K562 (cell line): ENCODE data around the gene POLR2A. TPM values are rescaled to one million over a fixed set of nuclear protein-coding genes. Genes with fewer than 3 reads are reported as not detected.
A peak's percentile ranks its signal among the peaks of the same experiment; 100 is the strongest.

ENCODE experiments used
- CBFB ChIP-seq: sonication (generic); formaldehyde crosslinking; IDR thresholded peaks from 2 replicates; pipeline ENCODE4 v1.4.0; 2020; ENCODE audit warnings: mild to moderate bottlenecking, missing genetic modification reagents
- DNMT1 ChIP-seq: fragments of 450-650 bp; IDR thresholded peaks from 2 replicates; pipeline ENCODE4 v1.6.1; 2016; ENCODE audit warnings: antibody characterized with exemption, mild to moderate bottlenecking
- E2F5 ChIP-seq: sonication (generic); formaldehyde crosslinking; IDR thresholded peaks from 2 replicates; pipeline ENCODE4 v1.8.0; 2022; ENCODE audit warnings: mild to moderate bottlenecking, missing genetic modification reagents
- ESRRB ChIP-seq: fragments of 250-450 bp; sonication (Bioruptor Pico); IDR thresholded peaks from 2 replicates; pipeline ENCODE4 v1.5.0; 2020; ENCODE audit warnings: mild to moderate bottlenecking, moderate library complexity, borderline replicate concordance
- ETS2 ChIP-seq: IDR thresholded peaks from 2 replicates; pipeline ENCODE4 v1.6.1; 2016; ENCODE audit warnings: borderline replicate concordance, missing genetic modification characterization, mild to moderate bottlenecking, moderate library complexity, missing compliant biosample characterization; ENCODE audit not compliant: poor library complexity, severe bottlenecking
- MLX ChIP-seq, 2 experiments: fragments of 450-650 bp in 1 of 2; sonication (generic) in 1 of 2; formaldehyde crosslinking; conservative IDR thresholded peaks; 2 replicates each; pipeline versions ENCODE4 v1.4.0 to v1.8.1; 2020 to 2022; ENCODE audit warnings: mild to moderate bottlenecking in 1 of 2, missing genetic modification reagents in 1 of 2
- MTA1 ChIP-seq: fragments of 450-650 bp; IDR thresholded peaks from 2 replicates; pipeline ENCODE4 v1.6.1; 2017; ENCODE audit warnings: borderline replicate concordance
- NBN ChIP-seq: fragments of 450-650 bp; IDR thresholded peaks from 2 replicates; pipeline ENCODE4 v1.6.1; 2016; ENCODE audit warnings: low read depth, mild to moderate bottlenecking
- SMAD1 ChIP-seq: fragments of 150-350 bp; IDR thresholded peaks from 2 replicates; pipeline ENCODE4 v1.6.1; 2014; ENCODE audit warnings: low read length, low read depth; ENCODE audit not compliant: partially characterized antibody
- SMARCA5 ChIP-seq: fragments of 450-650 bp; IDR thresholded peaks from 2 replicates; pipeline ENCODE4 v1.6.1; 2016
- TFAP4 ChIP-seq: sonication (generic); formaldehyde crosslinking; IDR thresholded peaks from 2 replicates; pipeline ENCODE4 v1.8.0; 2022; ENCODE audit warnings: missing genetic modification reagents, mild to moderate bottlenecking, moderate library complexity, borderline replicate concordance
- USF1 ChIP-seq: sonication (generic); formaldehyde crosslinking; IDR thresholded peaks from 2 replicates; pipeline ENCODE4 v1.9.0; 2022; ENCODE audit warnings: mild to moderate bottlenecking, missing genetic modification reagents
- ZNF318 ChIP-seq, 2 experiments: fragments of 450-650 bp; IDR thresholded peaks; 2 replicates each; pipeline ENCODE4 v1.6.1; 2016; ENCODE audit warnings: mild to moderate bottlenecking in 2 of 2, borderline replicate concordance in 1 of 2, low read depth in 1 of 2, moderate library complexity in 1 of 2
- ZNF707 ChIP-seq: fragments of 250-450 bp; sonication (Bioruptor Pico); conservative IDR thresholded peaks from 2 replicates; pipeline ENCODE4 v1.8.0; 2022; ENCODE audit warnings: inconsistent platforms, mild to moderate bottlenecking, moderate library complexity
- polyA plus RNA-seq, 8 experiments: library from polyadenylated mRNA; depleted of rRNA in 4 of 8; stranded (reverse) in 5 of 8; unstranded in 3 of 8; fragments of >200 nt; fragmentation: Nextera tagmentation in 2 of 8; fragmentation: Illumina TruSeq in 1 of 8; extraction: Ambion mirVana in 2 of 8; extraction: Trizol in 1 of 8; gene quantifications; 2 replicates each; pipeline versions ENCODE4 v1.2.1 to v1.2.3, GENCODE V29; 2011 to 2014; ENCODE audit warnings: inconsistent platforms in 1 of 8, missing spikeins in 1 of 8
- total RNA-seq, 7 experiments: library from RNA; depleted of rRNA in 6 of 7; stranded (reverse); fragments of >200 nt in 6 of 7; fragmentation: Illumina TruSeq in 2 of 7; extraction: Trizol in 2 of 7; gene quantifications; 2 replicates each; pipeline versions ENCODE4 v1.2.1 to v1.2.3, GENCODE V29; 2011 to 2021; ENCODE audit warnings: low replicate concordance in 1 of 7

The POLR2A gene
- total and polyA plus RNA-seq, 9 of the 15 experiments (the other 6 are each of a cell fraction or from before 2014, with no cell fraction given), result 1.3 to 109 (median 12.4) TPM

GRCh38 chr17:7475764-7476422 is 8.3 kb upstream of the POLR2A start (continued):
- TF ChIP-seq USF1 (CRISPR knock-in tag) (peak; percentile 63), CBFB (CRISPR knock-in tag) (no peak), NBN (no peak), ZNF318 (IDR thresholded peaks at IDR 0.05; ENCODE audit: borderline replicate concordance in 1 of 2, low read depth in 1 of 2) (peak in 1 of 2 experiments; percentile 48; a peak in 1 of 4 replicates), SMARCA5 (no peak), ETS2 (tag) (no peak), DNMT1 (no peak), MTA1 (0 out of 2 replicates have a peak, but pooled peaks have one; percentile 32), E2F5 (CRISPR knock-in tag) (no peak), TFAP4 (CRISPR knock-in tag) (peak; percentile 93), ESRRB (no peak), SMAD1 (no peak), MLX (CRISPR knock-in tag; conservative IDR thresholded peaks at IDR 0.05) (no peak), ZNF707 (CRISPR knock-in tag) (no peak)
